ENCODE measurements around the gene HSD17B2.
A peak's percentile ranks its signal among the peaks of the same experiment; 100 is the strongest.

The HSD17B2 gene

DNA sequence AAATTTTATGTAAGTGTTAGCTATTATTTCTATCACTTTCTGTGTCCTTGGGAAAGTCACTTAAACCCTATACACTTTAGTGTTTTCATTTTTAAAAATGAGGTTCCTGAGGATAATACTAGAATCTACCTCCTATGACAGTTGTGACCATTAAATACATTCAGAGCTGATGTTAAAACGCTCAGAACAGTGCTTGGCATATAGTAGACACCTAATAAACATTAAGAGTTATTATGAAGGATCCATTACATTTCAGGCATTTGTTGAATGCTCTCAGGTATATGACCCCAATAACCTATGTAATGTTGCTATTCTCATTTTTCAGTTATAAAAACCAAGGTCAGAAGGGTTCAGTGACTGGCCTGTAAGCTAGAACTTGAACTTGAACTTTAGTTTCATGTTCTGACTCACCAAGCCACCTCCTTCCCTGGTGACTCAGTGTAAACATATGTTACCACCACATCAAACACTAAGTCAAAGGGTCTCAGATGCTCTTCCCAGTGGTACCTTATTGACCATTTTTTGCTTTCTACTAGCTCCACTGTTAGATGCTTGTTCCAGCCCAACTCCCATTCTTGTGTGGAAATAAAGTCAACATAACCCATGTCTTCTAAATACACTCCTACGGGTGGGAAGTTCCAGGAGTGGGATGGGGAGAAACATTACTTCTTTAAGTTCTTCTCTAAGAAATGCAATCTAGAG, 47.6 kb downstream of the HSD17B2 start:
- peak; percentile 44 to 72 (median 64) for DNase-seq

DNA sequence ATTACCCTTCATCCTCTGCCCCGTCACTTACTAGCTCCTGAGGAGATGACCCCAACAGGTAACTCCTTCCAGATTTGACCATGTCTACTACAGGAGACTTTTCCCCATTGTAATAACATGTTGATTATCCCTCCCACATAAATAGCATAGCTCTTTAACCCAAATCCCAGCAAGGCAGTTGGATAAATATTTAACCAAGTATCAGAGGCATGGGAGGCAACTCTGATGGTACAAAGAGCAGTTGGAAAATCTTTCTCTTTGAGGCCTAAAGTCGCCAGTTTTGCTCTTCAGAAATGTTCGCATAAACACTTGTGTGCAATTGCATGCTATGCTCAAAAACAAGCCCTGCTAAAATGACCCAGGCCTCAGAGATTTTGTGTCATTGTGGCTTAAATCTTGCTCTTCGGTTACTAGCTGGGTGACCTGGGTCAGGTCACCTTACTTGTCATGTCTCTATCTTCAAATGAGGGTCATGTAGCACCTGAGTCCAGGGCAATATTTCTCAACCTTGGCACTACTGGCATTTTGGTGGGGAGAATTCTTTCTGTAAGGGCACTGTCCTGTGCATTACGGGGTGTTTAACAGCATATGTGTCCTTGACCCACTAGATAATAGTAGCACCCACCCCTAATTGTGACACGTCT, 48.8 kb downstream of the HSD17B2 start:
- no peak for DNase-seq

DNA sequence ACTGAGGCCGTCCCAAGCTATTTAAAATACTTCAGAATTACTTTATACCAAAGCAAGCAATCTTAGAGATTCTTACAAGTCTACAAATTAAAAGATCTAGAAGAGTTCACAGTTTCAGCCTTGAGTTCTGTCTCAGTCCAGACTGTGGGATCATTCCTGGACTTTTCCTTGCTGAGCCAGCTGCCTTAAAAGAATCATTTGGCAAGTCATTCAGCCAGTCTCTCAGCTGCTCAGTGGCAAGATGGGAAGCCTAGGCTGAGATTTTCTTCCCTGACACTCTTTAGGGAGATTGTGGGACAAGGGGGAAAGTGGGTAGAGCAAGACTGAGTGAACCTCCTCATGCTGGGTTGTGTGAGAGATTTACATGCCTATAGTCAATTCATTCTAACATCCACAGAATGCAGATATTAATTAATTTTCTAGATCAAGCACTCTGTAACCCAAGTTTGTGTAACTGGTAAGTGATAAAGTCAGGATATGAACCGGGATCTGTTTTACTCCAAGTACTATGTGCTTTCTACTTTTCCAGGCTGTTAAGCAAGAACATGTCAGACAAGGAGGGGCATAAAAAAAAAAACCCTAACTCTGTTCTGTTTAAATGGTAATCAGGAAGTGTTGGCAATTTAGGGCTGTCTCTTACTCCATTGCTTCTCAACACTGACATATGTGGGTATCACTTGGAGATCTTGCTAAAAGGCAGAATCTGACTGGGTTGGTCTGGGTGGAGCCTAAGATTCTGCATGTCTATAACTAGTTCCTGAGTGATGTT, 50.1 kb downstream of the HSD17B2 start:
- DNase-seq: no peak

DNA sequence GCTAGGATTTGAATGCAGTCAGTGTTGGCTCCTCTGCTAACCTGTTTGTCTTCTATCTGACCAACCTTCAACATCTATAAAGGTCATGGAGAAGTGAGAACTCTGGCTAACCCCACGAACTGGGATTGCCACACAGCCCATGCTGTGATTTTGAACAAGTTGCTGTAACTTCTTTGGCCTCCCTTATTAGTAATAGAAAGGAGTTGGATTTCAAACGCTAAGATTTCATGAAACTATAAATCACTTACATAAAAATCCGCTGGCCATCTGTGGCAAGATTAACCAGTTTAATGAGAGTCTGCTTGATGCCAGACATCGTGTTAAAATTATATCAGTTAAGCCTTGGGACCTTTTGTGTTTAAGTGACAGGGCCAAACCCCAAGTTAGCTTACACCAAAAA, 53.4 kb downstream of the HSD17B2 start:
- DNase-seq: no peak

DNA sequence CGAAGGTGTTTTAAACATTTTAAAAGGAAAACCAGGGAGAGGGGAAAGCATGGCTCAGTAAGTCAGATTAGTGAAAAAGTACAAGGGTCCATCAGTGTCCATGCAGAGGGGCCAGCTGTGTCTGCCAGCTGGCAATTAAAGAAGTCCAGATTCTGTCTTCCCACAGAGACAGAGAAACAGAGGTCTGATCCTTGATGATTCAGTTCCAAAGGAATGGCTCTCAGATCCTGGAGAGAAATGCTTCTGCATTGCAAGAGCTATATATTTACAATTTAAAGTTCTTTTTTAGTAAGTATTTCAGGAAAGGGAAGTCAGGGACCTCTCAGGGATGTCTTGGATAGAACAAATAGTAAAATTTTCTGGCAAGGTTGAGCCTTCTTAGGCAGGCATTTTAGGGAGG, 56.2 kb downstream of the HSD17B2 start:
- DNase-seq: no peak

DNA sequence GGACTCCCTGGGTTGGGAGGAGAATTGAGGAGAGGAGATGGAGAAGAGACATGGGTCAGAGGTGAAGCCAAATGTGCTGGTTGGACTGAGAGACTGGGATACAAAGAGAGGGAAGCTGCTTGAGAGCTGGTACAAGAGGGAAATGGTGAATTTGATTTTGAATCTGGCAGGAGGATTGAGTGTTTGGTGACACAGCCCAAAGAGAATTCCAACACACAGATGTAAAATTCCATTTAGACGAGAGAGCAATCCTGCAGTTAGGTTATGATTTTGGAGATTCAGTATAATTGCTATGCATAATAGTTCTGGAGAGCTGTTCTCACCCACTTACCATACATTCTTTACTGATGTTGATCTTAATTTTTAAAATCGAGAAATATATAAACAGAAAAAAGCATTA, 57.7 kb downstream of the HSD17B2 start:
- DNase-seq: no peak

DNA sequence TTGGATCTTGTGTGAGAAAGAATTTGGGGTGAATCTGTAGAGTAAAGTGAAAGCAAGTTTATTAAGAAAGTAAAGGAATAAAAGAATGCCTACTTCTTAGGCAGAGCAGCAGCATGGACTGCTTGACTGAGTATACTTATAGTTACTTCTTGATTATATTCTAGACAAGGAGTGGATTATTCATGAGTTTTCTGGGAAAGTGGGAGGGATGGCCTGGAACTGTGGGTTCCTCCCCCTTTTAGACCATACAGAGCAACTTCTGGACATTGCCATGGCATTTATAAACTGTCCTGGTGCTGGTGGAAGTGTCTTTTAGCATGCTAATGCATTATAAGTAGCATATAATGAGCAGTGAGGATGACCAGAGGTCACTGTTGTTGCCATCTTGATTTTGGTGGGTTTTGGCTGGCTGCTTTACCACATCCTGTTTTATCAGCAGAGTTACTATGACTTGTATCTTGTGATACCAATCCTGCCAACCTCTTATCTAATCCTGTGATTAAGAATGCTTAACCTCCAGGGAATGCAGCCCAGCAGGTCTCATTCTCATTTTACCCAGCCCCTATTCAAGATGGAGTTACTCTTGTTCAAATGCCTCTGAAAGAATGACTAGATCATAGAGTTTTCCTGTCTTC, 58.7 kb downstream of the HSD17B2 start:
- no peak for DNase-seq

DNA sequence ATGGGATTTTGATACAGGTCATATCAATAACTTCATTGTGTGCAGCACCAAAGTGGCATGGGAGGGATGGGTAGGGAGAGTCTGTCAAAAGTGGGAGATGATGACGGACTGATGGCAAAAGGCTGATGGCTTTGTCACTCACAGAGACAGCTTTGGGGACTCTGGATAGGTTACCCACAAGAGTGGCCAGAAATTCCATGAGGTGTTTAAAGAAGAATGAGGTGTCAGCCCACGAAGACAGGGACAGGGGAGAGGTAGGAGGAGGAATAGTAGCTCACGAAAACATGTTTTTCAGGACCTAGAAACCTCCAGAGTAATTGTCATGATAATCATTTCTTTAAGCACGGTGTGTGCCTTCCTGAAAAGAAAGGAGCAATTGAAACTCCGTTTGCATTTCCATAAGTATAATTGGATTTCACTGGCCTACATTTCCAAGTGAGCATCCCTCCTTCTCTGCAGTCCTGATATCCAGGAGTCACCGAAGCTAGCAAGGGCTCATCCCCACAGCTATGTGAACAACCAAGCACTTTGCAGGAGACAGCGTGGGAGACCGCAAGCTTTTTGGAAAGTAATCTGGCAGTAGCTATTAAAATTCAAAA, 60.0 kb downstream of the HSD17B2 start:
- no peak for DNase-seq

DNA sequence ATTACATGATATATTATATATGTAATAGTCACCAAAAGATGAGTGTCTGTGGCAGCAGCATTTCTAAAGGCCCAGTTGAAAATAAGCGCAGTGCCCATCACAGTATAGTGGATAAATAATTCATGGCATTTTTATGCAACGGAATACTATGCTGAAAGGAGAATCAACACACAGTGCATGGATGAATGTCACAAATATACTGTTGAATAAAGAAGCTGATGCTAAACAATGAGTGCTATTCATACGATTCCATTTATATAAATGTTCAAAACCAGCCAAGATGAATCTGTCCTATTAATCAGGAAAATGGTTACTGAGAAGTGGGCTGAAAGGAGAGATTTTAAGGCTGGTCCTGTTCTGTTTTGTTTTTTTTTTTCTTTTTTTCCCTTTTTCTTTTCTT, 61.6 kb downstream of the HSD17B2 start:
- no peak for DNase-seq

DNA sequence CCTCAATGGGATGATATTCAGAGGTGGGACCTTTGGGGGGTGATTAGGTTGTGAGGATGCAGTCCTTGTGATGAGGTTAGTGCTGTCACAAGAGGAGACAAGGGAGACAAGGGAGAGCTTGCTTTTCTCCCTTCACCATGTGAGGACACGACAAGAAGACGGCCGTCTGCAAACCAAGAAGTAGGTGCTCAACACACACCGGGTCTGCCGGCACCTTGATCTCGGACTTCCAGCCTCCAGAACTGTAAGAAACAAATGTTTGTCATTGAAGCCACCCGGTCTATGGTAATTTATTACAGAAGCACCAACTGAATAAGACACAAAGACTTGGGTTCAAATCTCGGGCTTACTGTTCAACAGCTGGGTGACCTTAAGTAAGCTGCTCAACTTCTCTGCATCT, 70.1 kb downstream of the HSD17B2 start:
- no peak for DNase-seq

DNA sequence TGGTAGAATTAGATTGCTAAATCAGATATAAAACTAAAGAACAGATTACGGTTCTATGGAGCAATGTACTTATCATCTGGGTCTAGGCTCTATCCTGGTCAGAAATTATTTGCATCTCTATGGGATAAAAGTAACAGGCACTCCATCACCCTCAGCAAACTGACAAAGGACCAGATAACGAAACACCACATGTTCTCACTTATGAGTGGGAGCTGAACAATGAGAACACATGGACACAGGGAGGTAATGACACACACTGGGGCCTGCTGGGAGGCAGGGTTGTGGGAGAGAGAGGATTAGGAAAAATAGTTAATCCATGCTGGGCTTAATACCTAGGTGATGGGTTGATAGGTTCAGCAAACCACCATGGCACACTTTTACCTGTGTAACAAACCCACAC, 73.0 kb downstream of the HSD17B2 start:
- no peak for DNase-seq

DNA sequence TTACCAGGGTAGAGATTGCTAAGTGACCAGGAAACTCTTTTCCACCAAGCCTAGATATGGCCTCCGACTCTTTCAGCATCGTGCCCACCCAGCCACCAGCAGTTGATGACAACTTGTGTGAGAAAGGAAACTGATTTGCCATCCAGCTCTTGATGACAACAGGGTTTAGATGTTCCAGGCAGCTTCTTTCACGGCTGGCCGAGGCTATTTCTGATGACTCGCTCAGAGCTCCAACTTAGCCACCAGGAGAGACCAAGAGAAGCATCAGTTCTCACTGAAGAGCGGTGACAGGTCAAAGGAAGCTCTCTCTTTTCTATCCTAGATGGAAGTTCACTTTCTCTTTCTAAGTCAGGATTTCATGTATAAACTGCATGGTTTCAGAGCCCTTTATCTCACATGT, 73.7 kb downstream of the HSD17B2 start:
- DNase-seq: peak; percentile 28 to 50 (median 46)

DNA sequence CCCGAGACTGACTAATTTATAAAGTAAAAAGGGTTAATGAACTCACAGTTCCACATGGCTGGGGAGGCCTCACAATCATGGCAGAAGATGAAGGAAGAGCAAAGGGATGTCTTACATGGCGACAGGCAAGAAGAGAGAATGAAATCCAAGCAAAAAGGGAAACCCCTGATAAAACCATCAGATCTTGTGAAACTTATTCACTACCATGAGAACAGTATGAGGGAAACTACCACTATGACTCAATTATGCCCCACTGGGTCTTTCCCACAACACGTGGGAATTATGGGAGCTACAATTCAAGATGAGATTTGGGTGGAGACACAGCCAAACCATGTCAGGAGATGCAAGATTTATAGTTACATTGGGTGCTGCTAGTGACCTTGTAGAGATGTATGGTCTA, 74.2 kb downstream of the HSD17B2 start:
- peak; percentile 45 to 66 (median 58) for DNase-seq

DNA sequence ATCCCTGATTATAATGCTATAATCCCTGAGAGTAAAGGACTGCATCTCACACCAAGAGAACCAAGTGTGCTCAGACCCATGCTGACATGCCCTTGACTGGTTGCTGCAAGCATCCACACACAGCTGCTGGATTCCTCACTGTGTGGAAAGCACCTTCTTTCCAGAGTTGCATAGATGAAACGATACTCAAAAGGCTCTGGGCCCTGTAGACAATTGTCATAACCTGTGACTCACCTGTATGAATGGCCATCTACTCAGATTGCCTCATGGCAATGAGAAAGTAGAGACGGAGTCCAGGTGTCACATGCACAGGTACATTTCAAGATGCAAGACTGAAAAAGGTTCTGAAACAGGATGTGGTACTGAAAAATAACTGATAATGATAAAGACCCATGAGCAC, 76.9 kb downstream of the HSD17B2 start:
- no peak for DNase-seq

DNA sequence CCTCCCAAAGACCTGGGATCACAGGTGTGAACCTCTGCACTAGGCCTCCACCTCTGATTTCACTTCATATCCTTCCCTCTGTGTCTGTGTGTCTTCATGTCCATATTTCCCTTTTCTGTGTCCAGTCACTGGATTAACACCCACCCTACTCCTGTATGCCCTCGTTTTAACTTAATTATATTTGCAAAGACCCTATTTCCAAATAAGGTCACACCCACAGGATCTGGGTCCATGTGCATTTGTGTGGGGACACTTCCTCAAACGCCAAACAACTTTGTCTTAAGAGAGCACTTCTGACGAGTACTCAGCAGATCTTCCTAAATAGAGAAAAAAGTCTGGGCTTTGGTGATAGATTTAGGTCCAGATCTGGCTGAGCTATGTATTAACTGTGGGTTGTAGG, 78.7 kb downstream of the HSD17B2 start:
- peak; percentile 25 to 48 (median 28) for DNase-seq

DNA sequence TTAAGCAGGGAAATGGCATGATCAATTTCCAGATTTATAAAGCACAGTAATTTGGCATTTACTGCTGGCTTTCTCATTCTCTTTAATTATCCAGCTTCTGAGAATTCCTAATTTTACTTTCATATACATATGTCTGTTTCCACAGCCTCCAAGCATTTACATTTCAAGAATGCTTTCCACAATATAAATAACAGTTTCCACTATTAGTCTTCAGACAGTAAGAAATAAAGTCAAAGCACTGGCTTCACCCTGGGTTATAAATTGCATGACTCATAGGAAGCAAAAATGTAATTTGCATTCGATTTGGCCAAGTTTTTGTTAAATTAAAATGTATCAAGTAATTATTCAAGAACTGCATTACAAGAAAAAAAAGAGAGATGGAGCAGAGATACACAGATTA, 81.5 kb downstream of the HSD17B2 start:
- DNase-seq: no peak

DNA sequence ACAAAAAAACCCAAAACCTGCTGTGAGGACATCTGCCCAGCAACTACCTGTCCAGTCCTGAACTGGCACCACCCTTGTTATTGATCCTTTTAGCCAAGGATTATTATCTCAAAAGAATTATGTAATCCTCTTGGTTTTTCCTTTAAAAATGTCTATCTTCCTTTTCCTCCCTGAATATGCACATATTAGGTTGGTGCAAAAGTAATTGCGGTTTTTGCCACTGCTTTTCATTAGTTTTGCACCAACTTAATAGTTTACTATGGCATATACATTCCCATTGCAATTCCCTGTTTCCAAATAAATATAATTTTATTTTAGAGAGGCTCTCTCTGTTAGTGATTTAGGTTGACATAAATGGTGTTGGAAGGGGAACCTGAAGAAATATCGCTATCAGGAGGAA, 83.7 kb downstream of the HSD17B2 start:
- DNase-seq: no peak

DNA sequence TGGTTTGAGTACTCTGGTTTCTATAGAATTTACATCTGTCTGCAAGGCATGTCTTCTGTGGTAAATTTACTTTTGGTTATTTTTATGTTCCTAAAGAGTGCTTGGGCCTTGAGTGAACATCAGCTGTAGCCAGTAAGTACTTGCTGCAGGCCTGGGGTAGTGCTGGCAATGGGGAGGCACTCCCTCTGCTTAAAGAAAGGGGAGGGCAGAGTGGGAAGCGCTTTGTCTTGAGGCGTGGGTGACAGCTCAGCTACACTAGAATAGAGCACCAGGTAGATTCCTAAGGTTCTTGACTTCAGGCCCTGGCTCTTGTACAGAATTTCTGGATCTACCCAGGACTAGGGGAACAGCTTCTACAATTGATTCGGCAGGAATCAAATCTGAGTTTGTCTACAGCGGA, 84.4 kb downstream of the HSD17B2 start:
- no peak for DNase-seq

DNA sequence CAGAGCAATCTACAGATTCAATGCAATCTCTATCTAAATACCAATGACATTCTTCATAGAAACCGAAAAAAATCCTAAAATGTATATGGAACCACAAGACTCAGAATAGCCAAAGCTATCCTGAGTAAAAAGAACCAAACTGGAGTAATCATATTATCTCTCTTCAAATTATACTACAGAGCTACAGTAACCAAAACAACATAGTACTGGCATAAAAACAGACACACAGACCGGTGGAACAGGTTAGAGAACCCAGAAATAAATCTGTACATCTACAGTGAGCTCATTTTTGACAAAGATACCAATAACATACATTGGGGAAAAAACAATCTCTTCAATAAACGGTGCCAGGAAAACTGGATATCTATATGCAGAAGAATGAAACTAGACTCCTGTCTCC, 89.6 kb downstream of the HSD17B2 start:
- DNase-seq: no peak

DNA sequence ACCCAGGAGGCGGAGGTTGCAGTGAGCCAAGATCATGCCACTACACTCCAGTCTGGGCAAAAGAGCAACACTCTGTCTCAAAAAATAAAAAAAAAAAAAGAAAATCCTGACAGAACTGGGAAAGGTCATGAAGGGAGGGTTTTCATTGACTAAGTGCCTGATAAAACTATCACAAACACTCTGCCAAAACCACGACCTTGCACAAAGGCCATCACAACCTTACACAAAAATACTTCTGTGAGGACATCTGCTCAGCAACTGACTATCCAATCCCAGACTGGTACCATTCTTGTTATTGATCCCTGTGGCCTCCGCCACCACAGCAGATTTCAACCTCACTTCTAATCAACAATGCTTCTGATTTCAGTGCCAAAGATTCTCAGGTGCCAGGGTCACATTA, 94.8 kb downstream of the HSD17B2 start:
- no peak for DNase-seq

DNA sequence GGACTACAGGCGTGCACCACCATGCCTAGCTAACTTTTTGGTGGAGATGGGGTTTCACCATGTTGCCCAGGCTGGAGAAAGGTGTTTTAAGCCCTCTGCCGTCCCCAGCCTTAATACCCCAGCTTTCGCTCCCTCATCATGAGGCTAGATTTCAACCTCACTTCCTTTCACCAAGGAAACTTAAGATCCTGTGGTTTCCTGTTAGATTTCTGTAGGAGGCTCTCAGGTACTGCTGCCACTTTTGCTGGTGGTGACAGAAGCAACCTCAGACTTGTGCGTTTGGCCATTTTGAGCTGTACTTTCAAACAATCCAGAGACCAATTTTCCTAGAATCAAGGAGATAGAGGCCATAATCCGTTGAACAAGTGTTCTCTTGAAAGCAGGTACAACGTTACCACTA, 98.7 kb downstream of the HSD17B2 start:
- no peak for DNase-seq

DNA sequence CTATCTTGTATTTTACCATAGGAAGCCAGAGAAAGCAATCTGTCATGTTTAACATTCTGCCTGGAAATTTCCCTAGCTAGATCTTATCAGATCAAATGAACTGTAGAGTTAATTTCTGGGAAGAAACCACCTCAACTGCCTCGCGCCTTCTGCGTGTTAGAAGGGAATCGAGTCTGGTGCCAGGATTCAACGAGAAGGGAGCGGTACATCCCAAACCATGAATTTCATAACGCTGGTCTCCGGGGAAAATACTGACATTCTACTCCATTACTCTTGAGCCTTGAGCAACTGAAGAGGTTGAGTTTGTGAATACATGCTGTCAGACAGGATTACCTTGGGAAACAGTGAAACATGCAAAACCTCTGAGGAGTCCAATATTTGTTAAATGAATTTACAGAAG, 99.8 kb downstream of the HSD17B2 start:
- no peak for DNase-seq

DNA sequence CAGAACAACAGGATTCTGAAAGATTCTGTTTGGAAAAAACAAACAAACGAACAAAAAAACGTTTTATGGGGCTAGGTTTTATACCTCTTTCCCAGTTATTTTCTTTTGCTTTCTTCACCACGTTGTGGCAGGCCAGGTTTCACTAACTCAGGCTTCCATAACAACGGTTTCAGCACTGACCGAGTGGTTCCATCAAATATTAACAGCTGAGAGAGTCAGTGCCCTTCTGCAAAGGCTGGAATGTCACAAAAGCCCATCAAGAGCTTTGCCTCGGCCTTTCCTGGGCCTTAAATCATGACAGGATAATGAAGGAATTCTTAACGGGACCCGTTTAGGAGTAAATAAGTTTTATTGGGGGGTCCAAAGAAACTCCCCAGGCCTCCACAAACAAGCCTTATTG, 100.8 kb downstream of the HSD17B2 start:
- DNase-seq: no peak
